Measurements from ENCODE around the gene ESF1. TPM values are rescaled to one million over a fixed set of nuclear protein-coding genes. Genes with fewer than 3 reads are reported as not detected.

The ESF1 gene
- total and polyA plus RNA-seq, 9 of the 15 experiments (the other 6 are each of a cell fraction or from before 2014, with no cell fraction given) = 7.0 to 30.4 (median 18.6) TPM

GRCh38 chr20:13775867-13776266 lies 8.9 kb downstream of the ESF1 start (continued):
- no peak for TF ChIP-seq CBX1 (IDR thresholded peaks at IDR 0.05; ENCODE audit: low read depth)
- no peak for TF ChIP-seq ERF (CRISPR knock-in tag; IDR thresholded peaks at IDR 0.05)
- no peak for TF ChIP-seq MGA (IDR thresholded peaks at IDR 0.05)
- no peak for TF ChIP-seq ZC3H4 (CRISPR knock-in tag; IDR thresholded peaks at IDR 0.05; ENCODE audit: borderline replicate concordance)

All from K562 (cell line).